ENCODE results near the gene PDE4B.
"Not testable (repeated sequence)": the region's sequence is repeated elsewhere in the genome, so short reads cannot be mapped to it uniquely, and the experiment has no call there.

Gene PDE4B

DNA sequence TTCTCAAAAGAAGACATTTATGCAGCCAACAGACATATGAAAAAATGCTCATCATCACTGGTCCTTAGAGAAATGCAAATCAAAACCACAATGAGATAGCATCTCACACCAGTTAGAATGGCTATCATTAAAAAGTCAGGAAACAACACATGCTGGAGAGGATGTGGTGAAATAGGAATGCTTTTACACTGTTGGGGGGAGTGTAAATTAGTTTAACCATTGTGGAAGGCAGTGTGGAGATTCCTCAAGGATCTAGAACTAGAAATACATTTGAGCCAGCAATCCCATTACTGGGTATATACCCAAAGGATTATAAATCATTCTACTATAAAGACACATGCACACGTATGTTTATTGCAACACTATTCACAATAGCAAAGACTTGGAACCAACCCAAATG, 618.8 kb downstream of the PDE4B start:
- not testable (repeated sequence) for DNase-seq (ENCODE audit: low read depth in 1 of 2, low spot score in 1 of 2)

DNA sequence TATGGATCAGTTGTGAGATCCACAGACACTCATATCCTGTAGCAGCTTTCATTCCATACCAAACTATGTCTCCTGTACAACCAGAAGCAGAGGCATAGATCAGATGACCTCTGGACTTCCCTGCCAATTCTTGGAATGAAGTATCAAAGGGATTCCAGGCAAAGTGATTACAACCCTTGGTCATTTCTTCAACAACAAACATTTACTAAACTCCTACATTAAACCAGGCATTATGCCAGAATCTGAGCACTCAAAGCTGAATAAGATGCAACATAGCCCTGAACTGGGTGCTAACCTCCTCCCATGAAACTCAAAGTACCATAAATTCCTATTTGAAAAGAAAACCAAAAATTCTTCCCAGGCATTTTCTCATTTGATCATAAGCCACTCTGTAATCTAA, 620.0 kb downstream of the PDE4B start:
- no peak for DNase-seq (ENCODE audit: low read depth in 1 of 2, low spot score in 1 of 2)

DNA sequence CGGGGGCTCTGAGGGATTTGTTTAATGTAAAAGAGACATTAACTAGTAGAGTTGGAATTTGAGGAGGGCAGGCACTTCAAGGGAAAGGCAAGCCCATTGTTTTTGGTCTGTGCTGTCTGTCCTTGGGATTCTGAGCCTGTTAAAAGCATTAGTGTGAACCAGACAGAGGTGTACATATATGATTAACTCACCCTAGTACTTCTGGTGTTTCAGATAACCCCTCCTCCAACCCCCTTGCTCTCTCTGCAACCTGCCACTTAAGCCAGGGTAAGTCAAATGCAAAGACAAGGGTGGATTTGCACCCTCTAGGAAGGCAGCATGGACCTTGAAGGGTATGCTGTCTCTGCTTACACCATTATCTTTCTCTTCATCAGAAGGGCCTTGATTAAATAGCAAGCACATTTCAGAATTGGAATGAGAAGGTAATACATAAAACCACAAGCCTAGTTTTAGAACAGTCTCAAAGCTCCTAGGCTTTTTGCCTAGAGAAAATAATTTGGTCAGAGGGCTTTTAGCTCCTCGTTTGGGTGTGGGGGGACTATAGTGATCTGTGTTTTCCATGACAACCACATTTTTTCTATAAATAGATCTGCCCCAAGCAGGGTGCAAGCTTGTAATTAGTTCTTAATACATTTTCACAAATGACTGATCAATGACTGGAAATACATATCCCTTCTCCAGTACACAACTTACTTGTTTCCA, 620.6 kb downstream of the PDE4B start:
- DNase-seq (ENCODE audit: low read depth in 1 of 2, low spot score in 1 of 2) = no peak

DNA sequence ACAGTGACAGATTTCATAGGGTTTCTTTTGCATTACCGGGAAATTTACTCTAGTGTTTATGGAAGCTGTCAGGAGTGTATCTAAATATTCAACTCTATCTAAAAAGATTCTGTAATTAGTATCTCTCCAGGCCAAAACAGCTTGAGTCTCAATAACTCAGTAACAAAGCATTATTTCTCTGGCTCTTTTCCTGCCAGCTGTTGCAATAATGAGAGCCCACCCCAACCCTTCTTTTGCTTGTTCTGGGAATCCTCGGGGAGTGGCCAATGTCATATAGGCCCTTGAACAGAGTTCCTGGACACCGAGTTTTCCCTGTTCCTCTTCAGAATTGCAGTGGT, 621.1 kb downstream of the PDE4B start:
- DNase-seq (ENCODE audit: low read depth in 1 of 2, low spot score in 1 of 2) = no peak

DNA sequence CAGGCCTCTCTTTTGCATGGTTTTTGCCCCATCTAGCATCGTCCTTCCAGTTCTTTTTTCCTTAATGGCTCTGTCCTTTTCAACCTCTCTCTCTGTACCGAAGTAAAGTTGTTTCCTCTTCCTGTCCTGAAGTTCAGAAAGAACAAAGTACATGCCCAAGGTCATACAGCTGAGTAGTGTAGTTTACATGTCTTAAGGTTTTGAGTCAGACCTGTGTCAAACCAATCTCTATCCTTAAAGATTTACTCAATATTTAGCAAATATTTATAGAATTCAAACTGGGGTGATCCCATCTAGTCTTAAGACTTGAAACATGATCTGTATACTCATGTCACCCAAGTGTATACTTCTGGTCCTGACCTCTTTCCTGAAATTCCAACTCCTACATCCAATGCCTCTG, 622.6 kb downstream of the PDE4B start:
- no peak for DNase-seq (ENCODE audit: low read depth in 1 of 2, low spot score in 1 of 2)

DNA sequence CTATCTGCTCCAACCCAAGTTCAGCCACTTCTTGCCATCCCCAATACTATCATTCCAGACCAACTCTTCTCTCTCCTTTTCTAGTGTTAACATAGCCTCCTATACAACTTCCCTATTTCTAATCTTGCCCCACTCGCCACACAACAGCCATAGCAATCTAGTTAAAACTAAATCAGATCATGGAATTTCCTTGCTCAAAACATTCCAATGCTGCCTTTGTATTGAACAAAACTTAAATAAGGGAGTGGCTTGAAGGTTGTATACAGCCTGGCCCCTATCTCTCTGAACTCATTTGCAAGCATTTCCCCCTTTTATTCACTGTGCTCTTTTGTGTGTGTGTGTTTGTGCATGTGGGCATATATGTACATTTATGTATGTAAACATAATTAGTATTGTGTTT, 623.2 kb downstream of the PDE4B start:
- no peak for DNase-seq (ENCODE audit: low read depth in 1 of 2, low spot score in 1 of 2)

DNA sequence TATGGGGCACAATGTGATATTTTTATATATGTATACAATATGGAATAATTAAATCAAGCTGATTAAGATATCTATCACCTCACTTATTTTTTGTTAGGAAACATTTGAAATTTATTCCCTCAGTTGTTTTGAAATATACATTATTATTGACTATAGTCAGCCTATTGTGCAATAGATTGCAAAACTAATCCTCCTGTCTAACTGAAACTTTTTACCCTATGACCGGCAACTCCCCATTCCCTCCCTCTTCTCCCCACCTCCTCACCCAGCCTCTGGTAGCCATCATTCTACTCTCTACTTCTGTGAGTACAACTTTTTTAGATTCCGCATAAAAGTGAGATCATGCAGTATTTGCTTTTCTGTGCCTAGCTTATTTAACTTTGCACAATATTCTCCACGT, 623.6 kb downstream of the PDE4B start:
- DNase-seq (ENCODE audit: low read depth in 1 of 2, low spot score in 1 of 2) = no peak

DNA sequence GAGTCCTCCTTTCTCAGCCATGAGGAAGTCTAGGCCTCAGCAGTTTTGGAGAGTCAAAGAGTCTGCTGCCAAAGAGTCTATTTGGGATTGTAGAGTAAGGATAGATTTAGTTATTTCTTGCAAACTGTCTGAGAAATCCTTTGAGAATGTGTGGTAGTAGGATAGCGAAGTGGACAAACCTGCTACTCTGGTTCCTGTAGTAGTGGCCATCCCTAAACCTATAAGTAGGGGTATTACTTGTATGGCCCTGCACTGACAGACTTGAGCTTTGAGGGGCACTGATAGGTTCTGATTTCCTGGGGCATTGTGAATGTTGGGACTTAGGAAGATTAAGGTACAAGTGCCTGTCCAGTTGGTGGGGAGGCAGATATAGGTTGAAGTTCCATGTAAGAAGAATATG, 625.3 kb downstream of the PDE4B start:
- DNase-seq (ENCODE audit: low read depth in 1 of 2, low spot score in 1 of 2) = no peak

DNA sequence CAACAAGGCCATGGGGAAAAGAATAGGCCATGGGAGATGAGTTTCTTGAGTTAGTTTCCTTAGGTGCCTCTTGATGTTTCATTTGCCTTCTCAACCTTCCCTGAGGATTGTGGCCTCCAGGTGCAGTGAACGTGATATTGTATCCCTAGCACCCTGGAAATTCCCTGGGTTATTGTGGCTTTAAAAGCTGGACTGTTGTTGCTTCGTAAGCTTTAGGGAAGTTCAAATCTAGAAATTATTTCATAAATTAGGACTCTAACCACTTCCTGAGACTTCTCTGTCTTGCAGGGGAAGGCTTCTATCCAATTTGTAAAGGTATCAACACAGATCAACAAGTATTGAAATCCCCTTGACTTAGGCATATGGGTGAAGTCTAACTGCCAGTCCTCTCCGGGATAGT, 627.5 kb downstream of the PDE4B start:
- not testable (repeated sequence) for DNase-seq (ENCODE audit: low read depth in 1 of 2, low spot score in 1 of 2)

DNA sequence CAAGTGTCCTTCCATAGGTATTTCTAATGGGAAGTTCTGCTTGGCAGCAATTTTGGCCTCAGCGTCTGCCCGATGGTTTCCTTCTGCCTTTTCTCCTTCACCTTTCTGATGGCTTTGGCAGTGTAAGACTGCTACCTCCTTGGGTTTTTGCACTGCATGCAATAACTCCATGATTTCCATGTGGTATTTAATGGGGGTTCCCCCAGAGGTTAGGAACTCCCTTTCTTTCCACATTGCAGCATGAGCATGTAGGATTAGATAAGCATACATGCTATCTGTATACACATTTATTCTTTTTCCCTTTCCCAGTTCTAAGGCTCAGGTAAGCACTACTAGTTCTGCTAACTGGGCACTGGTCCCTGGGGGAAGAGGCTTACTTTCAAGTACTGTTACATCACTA, 628.2 kb downstream of the PDE4B start:
- DNase-seq (ENCODE audit: low read depth in 1 of 2, low spot score in 1 of 2) = not testable (repeated sequence)

DNA sequence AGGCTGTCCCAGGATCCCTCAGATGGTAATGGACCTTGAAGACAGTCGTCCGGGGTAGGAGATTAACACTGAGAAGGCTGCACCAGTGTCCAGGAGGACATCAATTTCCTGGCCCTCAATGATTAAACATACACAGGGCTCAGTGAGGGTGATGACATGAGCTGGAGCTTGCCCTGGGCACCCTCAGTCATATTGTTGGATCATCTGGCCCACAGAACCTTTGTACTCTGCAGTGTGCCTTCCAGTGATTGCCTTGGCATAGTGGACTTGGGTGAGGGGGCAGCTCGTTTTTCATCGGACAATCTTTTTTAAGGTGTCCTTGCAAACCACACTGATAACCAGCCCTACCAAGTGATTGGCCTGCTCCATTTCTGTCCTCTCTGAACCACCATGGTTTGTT, 630.1 kb downstream of the PDE4B start:
- no peak for DNase-seq (ENCODE audit: low read depth in 1 of 2, low spot score in 1 of 2)
